Epithelial cell of prostate (primary cell): ENCODE data around the gene SMIM9.

Experiments used
- DNase-seq: peaks from one replicate; pipeline ENCODE4 v3.0.0-alpha.2; 2011; ENCODE audit warnings: low read depth, low spot score
- H3K27ac ChIP-seq: fragments of 450-650 bp; 2 replicates; pipeline ENCODE4 v1.5.1; 2017; ENCODE audit warnings: mild to moderate bottlenecking

Gene SMIM9

GRCh38 chrX:154785716-154786115 lies 48.7 kb downstream of the SMIM9 start:
- no peak overlapping the region for H3K27ac ChIP-seq
- DNase-seq, result no peak

GRCh38 chrX:154784149-154784995 lies 50.1 kb downstream of the SMIM9 start:
- DNase-seq, result no peak
- H3K27ac ChIP-seq, result no peak overlapping the region

GRCh38 chrX:154780968-154781367 lies 53.5 kb downstream of the SMIM9 start:
- no peak for DNase-seq
- H3K27ac ChIP-seq, result no peak overlapping the region

- no peak for DNase-seq
These were observed 55.2 kb downstream of the SMIM9 start for GRCh38 chrX:154779261-154779660.

GRCh38 chrX:154776753-154777152 lies 57.7 kb downstream of the SMIM9 start:
- no peak overlapping the region for H3K27ac ChIP-seq

More at GRCh38 chrX:154779261-154779660, 55.2 kb downstream of the SMIM9 start:
- no peak overlapping the region for H3K27ac ChIP-seq

GRCh38 chrX:154775419-154776349 lies 58.8 kb downstream of the SMIM9 start:
- no peak overlapping the region for H3K27ac ChIP-seq
- peak; percentile 1 for DNase-seq

More at GRCh38 chrX:154776753-154777152, 57.7 kb downstream of the SMIM9 start:
- DNase-seq, result no peak

- DNase-seq, result no peak
- no peak overlapping the region for H3K27ac ChIP-seq
These were observed 59.8 kb downstream of the SMIM9 start for GRCh38 chrX:154774622-154775021.
